HG03066 (cell line): ENCODE data around the gene EPHA6.
"Not testable (repeated sequence)": the region's sequence is repeated elsewhere in the genome, so short reads cannot be mapped to it uniquely, and the experiment has no call there.

Experiments used
- ATAC-seq: cut with Tn5 transposase; IDR thresholded peaks from one replicate; pipeline ENCODE4 v1.9.1; 2021; ENCODE audit warnings: low read depth; ENCODE audit not compliant: unreplicated experiment

EPHA6 gene

GRCh38 chr3:96900031-96900430 lies 85.6 kb downstream of the EPHA6 start:
- ATAC-seq, result no peak

GRCh38 chr3:96900566-96900965 lies 86.2 kb downstream of the EPHA6 start:
- ATAC-seq, result no peak

GRCh38 chr3:96915445-96915844 lies 101.1 kb downstream of the EPHA6 start:
- no peak for ATAC-seq

GRCh38 chr3:96931119-96931862 lies 116.9 kb downstream of the EPHA6 start:
- ATAC-seq, result no peak

- not testable (repeated sequence) for ATAC-seq
Observed at GRCh38 chr3:96942131-96942530, 127.7 kb downstream of the EPHA6 start.

- ATAC-seq, result no peak
Observed at GRCh38 chr3:96958856-96959255, 144.5 kb downstream of the EPHA6 start.

GRCh38 chr3:96959474-96959873 lies 145.1 kb downstream of the EPHA6 start:
- ATAC-seq, result no peak

GRCh38 chr3:96959901-96960641 lies 145.7 kb downstream of the EPHA6 start:
- no peak for ATAC-seq

GRCh38 chr3:96960661-96961330 lies 146.4 kb downstream of the EPHA6 start:
- ATAC-seq, result no peak

DNA sequence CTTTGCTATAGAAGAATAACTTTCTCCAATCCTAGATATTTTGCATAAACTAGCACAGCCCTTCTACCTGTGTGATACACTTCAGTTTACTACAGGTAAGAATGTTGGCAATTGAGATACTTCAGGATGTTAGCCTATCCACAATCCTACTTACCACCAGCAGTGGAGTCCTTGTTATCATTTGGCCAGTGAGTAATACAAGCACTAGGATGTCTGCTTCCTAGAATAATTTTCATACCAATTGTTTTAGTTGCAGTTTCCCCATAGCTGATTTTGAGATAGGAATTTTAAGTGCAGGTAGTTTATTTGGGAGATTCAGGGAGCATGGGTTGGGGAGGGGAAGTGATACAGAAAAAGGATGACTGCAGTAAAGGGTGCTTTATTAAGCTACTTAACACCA lies 147.2 kb downstream of the EPHA6 start:
- ATAC-seq, result no peak

DNA sequence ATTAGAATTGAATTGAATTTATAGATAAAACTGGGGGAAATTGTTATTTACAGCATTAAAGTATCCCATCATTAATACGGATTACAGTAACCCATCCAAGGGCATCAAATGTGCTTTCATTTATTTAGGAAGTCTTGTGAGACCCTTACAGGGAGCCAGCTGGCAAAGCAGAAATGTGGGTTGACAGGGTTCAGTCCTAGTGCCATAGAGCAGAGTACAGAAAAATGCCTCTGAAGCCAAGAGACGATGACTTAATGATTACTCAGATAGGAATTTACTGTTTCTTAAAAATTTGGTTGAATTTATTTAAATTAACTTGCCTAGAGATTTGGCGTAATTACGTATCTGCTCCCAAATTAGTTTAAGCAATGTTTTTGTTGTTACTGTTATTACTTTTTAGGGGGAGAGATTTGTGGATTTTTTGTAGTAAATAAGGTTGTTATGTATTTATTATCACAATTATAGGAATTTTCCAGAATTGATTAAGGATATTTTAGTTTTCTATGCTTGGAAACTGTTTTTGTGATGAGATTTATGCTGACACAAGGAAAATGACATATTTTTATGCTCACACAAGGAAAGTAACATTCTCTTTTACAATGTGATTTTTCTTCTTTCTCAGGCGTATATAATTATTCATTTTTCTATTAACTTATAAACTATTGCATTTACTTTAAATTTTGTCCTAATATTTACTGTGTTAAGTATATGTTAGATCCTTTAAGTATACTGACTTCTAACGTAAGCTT lies 152.0 kb downstream of the EPHA6 start:
- ATAC-seq, result no peak

- no peak for ATAC-seq
Observed at GRCh38 chr3:96970211-96970610, 155.8 kb downstream of the EPHA6 start.

- no peak for ATAC-seq
Observed at GRCh38 chr3:96977671-96978070, 163.3 kb downstream of the EPHA6 start.

DNA sequence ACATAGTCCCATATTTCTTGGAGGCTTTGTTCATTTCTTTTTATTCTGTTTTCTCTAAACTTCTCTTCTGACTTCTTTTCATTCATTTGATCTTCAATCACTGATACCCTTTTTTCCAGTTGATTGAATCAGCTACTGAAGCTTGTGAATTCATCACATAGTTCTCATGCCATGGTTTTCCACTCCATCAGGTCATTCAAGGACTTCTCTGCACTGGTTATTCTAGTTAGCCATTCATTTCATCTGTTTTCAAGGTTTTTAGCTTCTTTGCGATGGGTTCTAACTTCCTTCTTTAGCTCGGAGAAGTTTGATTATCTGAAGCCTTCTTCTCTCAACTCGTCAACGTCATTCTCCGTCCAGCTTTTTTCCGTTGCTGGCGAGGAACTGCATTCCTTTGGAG lies 169.3 kb downstream of the EPHA6 start:
- not testable (repeated sequence) for ATAC-seq

DNA sequence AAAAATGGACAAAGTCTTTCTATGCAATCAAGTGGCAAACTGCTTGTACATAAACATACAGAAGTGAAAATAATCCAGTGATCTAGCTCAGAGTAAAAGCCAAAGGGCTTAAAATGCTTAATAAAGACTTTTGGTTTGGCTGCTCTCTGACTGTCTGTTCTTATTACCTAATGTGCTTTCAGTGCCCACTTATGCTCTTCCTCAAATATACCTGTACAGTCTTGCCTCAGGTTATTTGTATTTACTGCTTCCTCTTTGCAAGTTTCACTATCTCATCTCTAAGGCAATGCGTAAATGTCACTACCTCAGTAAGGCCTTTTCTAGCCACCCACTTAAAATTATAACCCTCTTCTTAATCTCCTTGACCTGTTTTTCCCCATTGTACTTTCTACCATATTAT lies 171.8 kb downstream of the EPHA6 start:
- ATAC-seq, result no peak

DNA sequence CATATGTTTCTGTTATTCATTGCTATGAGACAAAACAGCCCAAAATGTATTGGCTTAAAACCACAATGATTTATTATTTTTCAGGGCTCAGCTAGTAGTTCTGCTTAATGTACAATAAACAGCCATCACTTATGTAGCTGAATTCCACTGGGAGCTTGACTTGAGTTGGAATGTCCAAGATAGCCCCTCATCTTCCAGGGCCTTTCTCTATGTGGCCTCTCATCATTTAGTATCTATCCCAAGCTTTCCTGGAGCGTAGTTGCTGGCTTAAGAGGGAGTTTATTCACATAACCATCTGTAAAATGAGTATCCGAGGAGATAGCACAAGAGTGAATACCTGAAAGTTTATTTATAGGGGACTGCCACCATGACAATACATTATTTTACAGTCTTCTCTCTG lies 176.8 kb downstream of the EPHA6 start:
- ATAC-seq, result no peak

GRCh38 chr3:96991800-96992365 lies 177.5 kb downstream of the EPHA6 start:
- ATAC-seq, result no peak

- ATAC-seq, result no peak
Observed at GRCh38 chr3:96994988-96995387, 180.6 kb downstream of the EPHA6 start.

DNA sequence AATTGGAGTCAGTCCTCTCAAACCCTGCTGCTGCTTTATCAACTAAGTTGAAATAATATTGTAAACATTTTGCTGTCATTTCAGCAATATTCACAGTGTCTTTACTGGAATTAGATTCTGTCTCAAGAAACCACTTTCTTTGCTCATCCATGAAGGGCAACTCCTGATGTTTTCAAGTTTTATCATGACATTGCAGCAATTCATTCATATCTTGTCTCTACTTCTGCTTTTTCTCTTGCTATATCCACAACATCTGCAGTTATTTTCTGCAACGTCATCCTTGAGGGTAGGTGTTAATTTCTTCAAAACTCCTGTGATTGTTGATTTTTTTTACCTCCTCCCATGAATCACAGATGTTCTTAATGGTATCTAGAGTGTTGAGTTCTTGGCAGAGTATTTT lies 181.6 kb downstream of the EPHA6 start:
- ATAC-seq, result no peak

DNA sequence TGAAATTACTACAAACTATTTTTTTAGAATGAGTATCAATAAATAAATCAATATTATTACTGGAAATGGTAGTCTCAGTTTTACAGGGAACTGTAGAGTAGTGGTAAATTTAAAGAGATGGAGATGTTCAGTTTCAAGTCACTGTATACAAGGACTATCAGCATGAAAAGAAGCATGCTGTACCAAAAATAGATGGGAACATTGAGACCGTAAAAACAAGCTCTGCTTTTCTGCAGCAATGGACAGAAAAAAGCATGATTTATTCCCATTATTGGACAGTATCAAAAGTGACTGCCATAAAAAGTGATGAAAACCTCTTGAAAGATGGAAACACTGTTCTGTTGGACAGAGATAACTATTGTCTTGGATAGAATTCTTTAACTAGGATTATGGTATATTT lies 187.2 kb downstream of the EPHA6 start:
- no peak for ATAC-seq
